HCT116 (cell line): ENCODE measurements around the gene GGNBP2. TPM values are rescaled to one million over a fixed set of nuclear protein-coding genes. Genes with fewer than 3 reads are reported as not detected.

Source experiments
- ATAC-seq: fragments of 200-7000 bp; cut with Tn5 transposase; 2 replicates; pipeline ENCODE4 v1.9.1; 2020; ENCODE audit warnings: mild to moderate bottlenecking, moderate library complexity
- BruUV-seq: library from RNA; stranded (reverse); fragments of 400-500 nt; replicated peaks from 2 replicates; lab custom pipeline; 2021; lab: Mats Ljungman, UMichigan
- CTCF ChIA-PET: fragments of 300-600 bp; sonication (Branson Sonifier 250); formaldehyde crosslinking; loops from one replicate; lab custom pipeline; 2021; ENCODE audit warnings: antibody characterized with exemption; lab: Charles Lee
- POLR2A ChIA-PET: fragments of 300-600, 350-600 bp; sonication (Branson Sonifier 250); formaldehyde crosslinking; loops from one replicate; lab custom pipeline; 2021; ENCODE audit warnings: antibody characterized with exemption; lab: Charles Lee
- RAD21 ChIA-PET, 2 experiments: fragments of 300-600 bp; sonication (Branson Sonifier 250); formaldehyde crosslinking; loops; one replicate each; lab custom pipeline; 2023; ENCODE audit warnings: low total read pairs in 2 of 2; ENCODE audit not compliant: uncharacterized antibody in 2 of 2, unreplicated experiment in 2 of 2, low non-redundant PET in 1 of 2; lab: Charles Lee
- DNase-seq: peaks from one replicate; pipeline ENCODE4 v3.0.0-alpha.2; 2010; ENCODE audit warnings: low read depth, low spot score
- H2AFZ ChIP-seq: fragments of 200-600 bp; shearing (Covaris generic), sonication (generic); 2 replicates; pipeline ENCODE4 v1.6.1; 2017; ENCODE audit warnings: low read depth, mixed run types, mixed read lengths, antibody characterized with exemption, low read length; ENCODE audit not compliant: poor library complexity, severe bottlenecking
- H3K27ac ChIP-seq: 2 replicates; pipeline ENCODE4 v1.5.1; 2012; ENCODE audit warnings: low read depth, low read length
- H3K27me3 ChIP-seq: fragments of 200-600 bp; sonication (generic); 2 replicates; pipeline ENCODE4 v1.6.1; 2016; ENCODE audit warnings: mixed run types, low read length, mixed read lengths; ENCODE audit not compliant: insufficient read depth
- H3K36me3 ChIP-seq, 2 experiments: fragments of 200-500 bp in 1 of 2; fragments of 200-600 bp in 1 of 2; sonication (Bioruptor generic) in 1 of 2; sonication (generic) in 1 of 2; 2 replicates each; pipeline versions ENCODE4 v1.5.1 to v1.6.1; 2014 to 2016; ENCODE audit warnings: low read length in 2 of 2, inconsistent platforms in 1 of 2, mixed read lengths in 1 of 2, mixed run types in 1 of 2; ENCODE audit not compliant: insufficient read depth in 2 of 2, control insufficient read depth in 1 of 2
- H3K4me1 ChIP-seq, 2 experiments: fragments of 200-600 bp in 1 of 2; sonication (generic) in 1 of 2; 2 replicates each; pipeline versions ENCODE4 v1.5.1 to v1.6.1; 2012 to 2017; ENCODE audit warnings: low read length in 2 of 2, inconsistent platforms in 1 of 2, mild to moderate bottlenecking in 1 of 2, mixed read lengths in 1 of 2, mixed run types in 1 of 2, moderate library complexity in 1 of 2; ENCODE audit not compliant: insufficient read depth in 2 of 2, control insufficient read depth in 1 of 2
- H3K4me2 ChIP-seq: fragments of 200-600 bp; sonication (generic); 2 replicates; pipeline ENCODE4 v1.6.1; 2017; ENCODE audit warnings: mixed run types, low read length, mixed read lengths
- H3K4me3 ChIP-seq, 2 experiments: fragments of 200-600 bp in 1 of 2; sonication (generic) in 1 of 2; replicated peaks in 1 of 2; 2 replicates each; pipeline ENCODE4 v1.5.1; 2011 to 2016; ENCODE audit warnings: low read length in 2 of 2, control low read depth in 1 of 2, low read depth in 1 of 2, mild to moderate bottlenecking in 1 of 2, mixed read lengths in 1 of 2, mixed run types in 1 of 2
- H3K79me2 ChIP-seq: fragments of 200-600 bp; sonication (generic); 2 replicates; pipeline ENCODE4 v1.6.1; 2017; ENCODE audit warnings: mild to moderate bottlenecking, mixed run types, low read length, moderate library complexity, mixed read lengths; ENCODE audit not compliant: insufficient read depth
- H3K9ac ChIP-seq: fragments of 200-600 bp; sonication (generic); 2 replicates; pipeline ENCODE4 v1.6.1; 2016; ENCODE audit warnings: low read length, mixed read lengths
- H3K9me2 ChIP-seq: fragments of 200-600 bp; sonication (generic), shearing (Covaris generic); 2 replicates; pipeline ENCODE4 v1.6.1; 2017; ENCODE audit warnings: mixed run types, mild to moderate bottlenecking, moderate library complexity; ENCODE audit not compliant: insufficient read depth
- H3K9me3 ChIP-seq, 2 experiments: fragments of 200-500 bp in 1 of 2; fragments of 200-600 bp in 1 of 2; sonication (Bioruptor generic) in 1 of 2; sonication (generic) in 1 of 2; 2 replicates each; pipeline ENCODE4 v1.6.1; 2014 to 2017; ENCODE audit warnings: low read length in 2 of 2, mixed read lengths in 2 of 2, inconsistent platforms in 1 of 2, low read depth in 1 of 2, mild to moderate bottlenecking in 1 of 2, mixed run types in 1 of 2, moderate library complexity in 1 of 2; ENCODE audit not compliant: control insufficient read depth in 1 of 2, insufficient read depth in 1 of 2
- H4K20me1 ChIP-seq: fragments of 200-600 bp; sonication (generic), shearing (Covaris generic); 2 replicates; pipeline ENCODE4 v1.6.1; 2017; ENCODE audit warnings: mixed run types, mild to moderate bottlenecking, moderate library complexity; ENCODE audit not compliant: insufficient read depth
- CBX3 ChIP-seq: IDR thresholded peaks from 2 replicates; pipeline ENCODE4 v1.6.1; 2012; ENCODE audit warnings: low read depth
- CTCF ChIP-seq, 3 experiments: fragments of 200-600 bp in 1 of 3; sonication (generic) in 1 of 3; IDR thresholded peaks in 2 of 3; conservative IDR thresholded peaks in 1 of 3; 2 replicates each; pipeline ENCODE4 v1.5.1; 2012 to 2017; ENCODE audit warnings: low read depth in 2 of 3, low read length in 2 of 3, antibody characterized with exemption in 1 of 3, borderline replicate concordance in 1 of 3, control low read depth in 1 of 3, mild to moderate bottlenecking in 1 of 3, mixed read lengths in 1 of 3, mixed run types in 1 of 3, moderate library complexity in 1 of 3; ENCODE audit not compliant: insufficient read depth in 1 of 3
- ELF1 ChIP-seq: IDR thresholded peaks from 2 replicates; pipeline ENCODE4 v1.6.1; 2012; ENCODE audit warnings: low read depth, borderline replicate concordance
- EZH2phosphoT487 ChIP-seq: fragments of 200-600 bp; IDR thresholded peaks from 2 replicates; pipeline ENCODE4 v1.6.1; 2018; ENCODE audit warnings: antibody characterized with exemption, borderline replicate concordance
- FOSL1 ChIP-seq: IDR thresholded peaks from 2 replicates; pipeline ENCODE4 v1.6.1; 2012; ENCODE audit warnings: low read depth
- MAX ChIP-seq: IDR thresholded peaks from 2 replicates; pipeline ENCODE4 v1.6.1; 2012
- POLR2AphosphoS5 ChIP-seq: IDR thresholded peaks from 2 replicates; pipeline ENCODE4 v1.6.1; 2011; ENCODE audit warnings: mild to moderate bottlenecking, low read depth, low read length, moderate library complexity
- SIN3A ChIP-seq: IDR thresholded peaks from 2 replicates; pipeline ENCODE4 v1.6.1; 2012; ENCODE audit warnings: low read depth
- YY1 ChIP-seq: IDR thresholded peaks from 2 replicates; pipeline ENCODE4 v1.6.1; 2011; ENCODE audit warnings: low read length, low read depth, moderate library complexity, mild to moderate bottlenecking; ENCODE audit not compliant: insufficient replicate concordance; ENCODE audit errors: extremely low read depth
- ZBTB33 ChIP-seq: IDR thresholded peaks from 2 replicates; pipeline ENCODE4 v1.6.1; 2011; ENCODE audit warnings: mild to moderate bottlenecking, low read length, moderate library complexity; ENCODE audit not compliant: insufficient replicate concordance; ENCODE audit errors: extremely low read depth
- ZFX ChIP-seq: fragments of 450-650 bp; IDR thresholded peaks from 2 replicates; pipeline ENCODE4 v1.6.1; 2017
- ZNF274 ChIP-seq: fragments of 200-500 bp; sonication (Bioruptor generic); IDR thresholded peaks from 2 replicates; pipeline ENCODE4 v1.6.1; 2014; ENCODE audit warnings: mild to moderate bottlenecking, low read depth, low read length, inconsistent platforms
- intact Hi-C: fragments of 100-400 bp; cut with micrococcal nuclease; formaldehyde crosslinking; loops from 2 replicates; pipeline ENCODE4 v1.10.0; 2022
- total RNA-seq: library from RNA; stranded (reverse); gene quantifications from one replicate; pipeline ENCODE4 v1.2.1, GENCODE V29; 2021; ENCODE audit not compliant: unreplicated experiment

Gene GGNBP2
- total RNA-seq, 1 experiment from 2014 or later, result 58.2 TPM

GRCh38 chr17:36523113-36523512 lies 21.6 kb upstream of the GGNBP2 start:
- Histone ChIP-seq H3K4me1 (no peaks in the 10 kb centered on the region; a peak in 1 of 4 replicates), H3K79me2 (peaks cover 45% of the 10 kb centered on the region)
- TF ChIP-seq CTCF (IDR thresholded peaks at IDR 0.05 in 2 of 3, conservative IDR thresholded peaks at IDR 0.05 in 1 of 3; ENCODE audit: borderline replicate concordance in 1 of 3, insufficient read depth in 1 of 3, low read depth in 2 of 3, low read length in 2 of 3), result no peak
- TF ChIP-seq EZH2phosphoT487, result no peak
- TF ChIP-seq POLR2AphosphoS5, result no peak
- TF ChIP-seq ZBTB33, result no peak
- no peak for TF ChIP-seq CBX3
- no peak for TF ChIP-seq FOSL1
- no peak for TF ChIP-seq ZFX
- no peak for TF ChIP-seq ELF1
- TF ChIP-seq SIN3A, result no peak
- TF ChIP-seq YY1, result no peak
- TF ChIP-seq MAX, result no peak
- TF ChIP-seq ZNF274, result no peak
- TF ChIP-seq, all 23 proteins: peak for 0
- no peak for DNase-seq
- no peaks in the 10 kb centered on the region for H3K9me3 ChIP-seq
- H3K9me2 ChIP-seq, result no peaks in the 10 kb centered on the region
- H4K20me1 ChIP-seq, result peaks cover 9% of the 10 kb centered on the region; the same call in 1 of the 2 replicates
- H3K4me2 ChIP-seq, result no peak overlapping the region
- H3K27me3 ChIP-seq, result no peaks in the 10 kb centered on the region
- peaks cover 46 to 54% of the 10 kb centered on the region in 2 experiments for H3K36me3 ChIP-seq
- POLR2A ChIA-PET, result interaction anchor here (1.0 kb wide), 1 partner anchor 11 kb away, joined by 4 read pairs; the partner anchor contains the start of genes MYO19 and PIGW
- RAD21 ChIA-PET, result no interaction called here
- no peak overlapping the region for H3K27ac ChIP-seq
- no TSS peak for BruUV-seq
- no peak overlapping the region for H3K4me3 ChIP-seq
- no peak overlapping the region for H2AFZ ChIP-seq
- H3K9ac ChIP-seq, result no peak overlapping the region
- ATAC-seq, result no peak
- intact Hi-C loops, result no loop called here
- CTCF ChIA-PET, result interaction anchor here (2.0 kb wide), 1 partner anchor 11 kb away, joined by 8 read pairs; the partner anchor contains the start of genes MYO19 and PIGW
